Measurements from ENCODE around the gene BGN. TPM values are rescaled to one million over a fixed set of nuclear protein-coding genes. Genes with fewer than 3 reads are reported as not detected.

BGN gene
- total and polyA plus RNA-seq, 5 experiments from 2014 or later = not detected

DNA sequence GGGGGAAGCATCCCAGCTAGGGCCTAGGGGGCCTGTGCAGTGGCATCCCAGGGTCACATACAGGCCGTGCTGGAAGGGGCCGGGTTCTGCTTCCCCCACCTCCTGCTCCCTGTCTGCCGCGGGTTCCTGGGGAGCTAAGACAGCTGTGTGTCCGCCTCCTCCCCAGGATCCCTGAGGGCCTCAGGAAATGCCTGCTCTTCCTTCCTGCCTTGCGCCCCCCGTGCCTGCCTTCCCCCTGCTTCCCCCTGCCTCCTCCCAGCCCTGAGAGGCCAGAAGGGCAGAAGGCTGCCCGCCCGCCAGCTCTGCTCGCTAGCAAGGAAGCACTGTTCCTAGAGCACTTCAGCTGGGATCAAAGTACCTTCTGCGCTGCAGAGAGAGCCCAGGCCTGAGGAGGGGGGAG lies 2.9 kb upstream of the BGN start:
- Mint-ChIP-seq H3K27me3 (peaks cover 0 to 3% (median 0%) of the 10 kb centered on the region in 5 donors), H3K27ac (no peak overlapping the region), H3K9me3 (no peaks in the 10 kb centered on the region), H3K4me1 (peaks cover 0 to 7% (median 2%) of the 10 kb centered on the region in 4 donors), H3K36me3 (no peaks in the 10 kb centered on the region), H3K4me3 (no peak overlapping the region)
- POLR2A ChIA-PET = no interaction called here
- ATAC-seq (no peak), DNase-seq (no peak)

DNA sequence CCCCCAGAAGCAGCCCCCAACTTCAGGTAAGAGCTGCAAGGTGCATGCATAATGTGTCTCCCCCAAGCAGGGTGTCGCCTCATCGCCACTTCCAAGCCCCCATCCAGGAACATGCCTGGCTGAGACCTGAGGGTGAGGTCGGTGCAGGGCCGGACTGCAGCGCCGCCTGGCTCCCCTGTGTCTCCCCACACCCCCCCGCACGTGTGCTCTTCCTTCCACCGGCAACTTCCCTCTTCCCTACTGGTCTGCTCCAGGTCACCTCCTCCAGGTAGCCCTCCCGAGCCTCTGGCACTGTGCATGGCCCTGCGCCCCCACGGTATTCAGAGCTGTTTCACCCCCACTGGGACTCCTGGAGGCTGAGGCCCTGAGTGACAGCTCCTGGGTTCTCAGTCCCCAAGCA lies 2.2 kb upstream of the BGN start:
- no peak overlapping the region for H3K4me3 Mint-ChIP-seq
- no peak for ATAC-seq

GRCh38 chrX:153493085-153493484 lies 1.7 kb upstream of the BGN start:
- DNase-seq = no peak
- peaks cover 0 to 7% (median 2%) of the 10 kb centered on the region in 4 donors for H3K4me1 Mint-ChIP-seq
- POLR2A ChIA-PET = no interaction called here
- ATAC-seq = no peak
- no peak overlapping the region for H3K4me3 Mint-ChIP-seq
- no peaks in the 10 kb centered on the region for H3K36me3 Mint-ChIP-seq
- H3K9me3 Mint-ChIP-seq = no peaks in the 10 kb centered on the region
- H3K27ac Mint-ChIP-seq = no peak overlapping the region
- peaks cover 0 to 4% (median 0%) of the 10 kb centered on the region in 5 donors for H3K27me3 Mint-ChIP-seq

More for the DNA sequence above, 2.2 kb upstream of the BGN start:
- POLR2A ChIA-PET = no interaction called here
- no peak for DNase-seq
- Mint-ChIP-seq H3K27ac (no peak overlapping the region), H3K27me3 (peaks cover 0 to 3% (median 0%) of the 10 kb centered on the region in 5 donors), H3K4me1 (peaks cover 0 to 7% (median 2%) of the 10 kb centered on the region in 4 donors), H3K36me3 (no peaks in the 10 kb centered on the region), H3K9me3 (no peaks in the 10 kb centered on the region)

GRCh38 chrX:153494061-153494460 lies 719 bp upstream of the BGN start:
- no peak for DNase-seq
- POLR2A ChIA-PET = interaction anchor here (1.1 kb wide), 1 partner anchor 14 kb away, joined by 3 read pairs; no protein-coding TSS in a partner anchor
- Mint-ChIP-seq H3K4me3 (no peak overlapping the region), H3K27me3 (peaks cover 0 to 4% (median 0%) of the 10 kb centered on the region in 5 donors), H3K27ac (no peak overlapping the region), H3K9me3 (no peaks in the 10 kb centered on the region), H3K36me3 (no peaks in the 10 kb centered on the region), H3K4me1 (peaks cover 0 to 7% (median 2%) of the 10 kb centered on the region in 4 donors)
- ATAC-seq = no peak

DNA sequence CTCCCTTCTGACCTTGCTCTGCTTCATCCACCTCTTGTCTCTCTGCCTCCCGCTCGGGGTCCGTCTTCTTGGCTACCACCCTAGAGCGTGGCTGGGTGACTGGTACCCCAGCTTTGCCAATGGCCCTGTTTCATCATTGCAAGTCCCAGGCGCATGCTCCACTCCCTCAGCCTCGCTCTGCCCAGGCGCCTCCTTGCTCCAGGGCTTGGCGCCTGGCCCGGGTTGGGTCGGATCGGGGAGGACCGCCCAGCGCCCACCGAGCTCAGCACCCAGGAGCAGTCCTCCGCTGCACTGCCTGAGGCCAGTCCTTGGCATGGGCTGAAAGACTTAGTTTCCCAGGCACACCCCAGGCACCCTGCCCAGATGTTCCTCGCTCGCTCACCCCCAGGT lies 577 bp downstream of the BGN start:
- peaks cover 0 to 4% (median 0%) of the 10 kb centered on the region in 5 donors for H3K27me3 Mint-ChIP-seq
- POLR2A ChIA-PET = interaction anchor here (1.1 kb wide), 1 partner anchor 15 kb away, joined by 3 read pairs; no protein-coding TSS in a partner anchor
- H3K27ac Mint-ChIP-seq = no peak overlapping the region
- no peaks in the 10 kb centered on the region for H3K9me3 Mint-ChIP-seq
- no peak for DNase-seq
- peaks cover 0 to 7% (median 2%) of the 10 kb centered on the region in 4 donors for H3K4me1 Mint-ChIP-seq
- ATAC-seq = no peak
- no peaks in the 10 kb centered on the region for H3K36me3 Mint-ChIP-seq
- H3K4me3 Mint-ChIP-seq = peak overlapping the region in 3 of 10 donors; percentile 12 to 43 (median 16)

GRCh38 chrX:153495903-153496589 lies 1.3 kb downstream of the BGN start:
- Mint-ChIP-seq H3K27me3 (peaks cover 0 to 4% (median 0%) of the 10 kb centered on the region in 5 donors), H3K9me3 (no peaks in the 10 kb centered on the region), H3K4me3 (no peak overlapping the region), H3K4me1 (peaks cover 0 to 7% (median 2%) of the 10 kb centered on the region in 4 donors), H3K36me3 (no peaks in the 10 kb centered on the region), H3K27ac (no peak overlapping the region)
- POLR2A ChIA-PET = no interaction called here
- ATAC-seq (no peak), DNase-seq (no peak)

GRCh38 chrX:153496590-153496959 lies 1.8 kb downstream of the BGN start:
- Mint-ChIP-seq H3K36me3 (no peaks in the 10 kb centered on the region), H3K4me1 (peaks cover 0 to 7% (median 2%) of the 10 kb centered on the region in 4 donors), H3K27me3 (peaks cover 0 to 4% (median 0%) of the 10 kb centered on the region in 5 donors), H3K4me3 (no peak overlapping the region), H3K9me3 (no peaks in the 10 kb centered on the region), H3K27ac (no peak overlapping the region)
- DNase-seq (no peak), ATAC-seq (no peak)
- POLR2A ChIA-PET = no interaction called here

DNA sequence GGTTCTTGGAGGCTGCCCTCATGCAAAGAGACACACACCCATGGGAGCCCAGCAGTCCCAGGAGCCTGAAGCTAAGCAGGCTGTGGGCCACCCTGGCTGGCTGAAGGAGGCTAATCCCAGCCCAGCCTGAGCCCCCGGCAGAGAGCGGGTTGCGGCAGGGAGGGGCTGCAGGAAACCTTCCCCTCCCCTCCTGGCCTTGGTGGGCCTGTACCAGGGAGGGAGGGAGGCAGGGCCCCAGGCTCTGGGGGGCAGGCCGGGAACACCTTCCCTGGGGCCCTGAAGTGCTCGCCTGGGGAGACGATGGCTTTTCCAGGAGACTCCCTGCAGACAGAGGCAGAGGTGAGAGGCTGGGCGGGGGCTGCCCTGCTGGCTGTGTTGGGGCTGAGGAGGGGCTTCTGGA lies 3.7 kb downstream of the BGN start:
- ATAC-seq (no peak), DNase-seq (no peak)
- H3K4me3 Mint-ChIP-seq = no peak overlapping the region
- no peak overlapping the region for H3K27ac Mint-ChIP-seq
- POLR2A ChIA-PET = no interaction called here
- peaks cover 0 to 4% (median 0%) of the 10 kb centered on the region in 5 donors for H3K27me3 Mint-ChIP-seq
- no peaks in the 10 kb centered on the region for H3K36me3 Mint-ChIP-seq
- no peaks in the 10 kb centered on the region for H3K9me3 Mint-ChIP-seq
- peaks cover 0 to 7% (median 2%) of the 10 kb centered on the region in 4 donors for H3K4me1 Mint-ChIP-seq

GRCh38 chrX:153499341-153499740 lies 4.6 kb downstream of the BGN start:
- no peaks in the 10 kb centered on the region for H3K36me3 Mint-ChIP-seq
- H3K27ac Mint-ChIP-seq = no peak overlapping the region
- POLR2A ChIA-PET = no interaction called here
- no peak overlapping the region for H3K4me3 Mint-ChIP-seq
- no peak for DNase-seq
- H3K4me1 Mint-ChIP-seq = peaks cover 0 to 7% (median 2%) of the 10 kb centered on the region in 4 donors
- no peaks in the 10 kb centered on the region for H3K9me3 Mint-ChIP-seq
- ATAC-seq = no peak
- H3K27me3 Mint-ChIP-seq = peaks cover 0 to 4% (median 0%) of the 10 kb centered on the region in 5 donors

DNA sequence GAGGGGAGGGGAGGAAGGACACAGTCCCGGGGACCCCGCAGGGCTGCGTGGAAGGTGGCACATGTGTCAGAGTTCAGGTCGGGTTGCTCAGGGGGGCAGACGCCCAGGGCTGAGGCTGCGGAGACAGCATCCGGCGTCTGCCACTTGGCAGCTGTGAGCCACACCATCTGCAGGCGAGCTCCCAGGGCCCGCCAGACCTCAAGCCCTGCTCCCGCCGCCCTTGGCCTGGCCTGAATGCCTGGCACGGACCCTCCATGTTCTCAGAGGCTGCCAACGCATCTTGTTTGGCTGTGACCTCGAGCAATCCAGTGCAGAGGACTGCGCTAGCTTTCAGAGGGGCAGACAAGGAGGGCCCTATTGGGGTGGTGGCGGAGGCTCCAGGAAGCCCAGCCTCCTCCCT lies 5.1 kb downstream of the BGN start:
- H3K27me3 Mint-ChIP-seq = peaks cover 0 to 4% (median 0%) of the 10 kb centered on the region in 5 donors
- H3K4me1 Mint-ChIP-seq = peaks cover 0 to 7% (median 2%) of the 10 kb centered on the region in 4 donors
- no peaks in the 10 kb centered on the region for H3K36me3 Mint-ChIP-seq
- POLR2A ChIA-PET = no interaction called here
- no peak for DNase-seq
- H3K4me3 Mint-ChIP-seq = no peak overlapping the region
- no peak overlapping the region for H3K27ac Mint-ChIP-seq
- no peaks in the 10 kb centered on the region for H3K9me3 Mint-ChIP-seq
- no peak for ATAC-seq

DNA sequence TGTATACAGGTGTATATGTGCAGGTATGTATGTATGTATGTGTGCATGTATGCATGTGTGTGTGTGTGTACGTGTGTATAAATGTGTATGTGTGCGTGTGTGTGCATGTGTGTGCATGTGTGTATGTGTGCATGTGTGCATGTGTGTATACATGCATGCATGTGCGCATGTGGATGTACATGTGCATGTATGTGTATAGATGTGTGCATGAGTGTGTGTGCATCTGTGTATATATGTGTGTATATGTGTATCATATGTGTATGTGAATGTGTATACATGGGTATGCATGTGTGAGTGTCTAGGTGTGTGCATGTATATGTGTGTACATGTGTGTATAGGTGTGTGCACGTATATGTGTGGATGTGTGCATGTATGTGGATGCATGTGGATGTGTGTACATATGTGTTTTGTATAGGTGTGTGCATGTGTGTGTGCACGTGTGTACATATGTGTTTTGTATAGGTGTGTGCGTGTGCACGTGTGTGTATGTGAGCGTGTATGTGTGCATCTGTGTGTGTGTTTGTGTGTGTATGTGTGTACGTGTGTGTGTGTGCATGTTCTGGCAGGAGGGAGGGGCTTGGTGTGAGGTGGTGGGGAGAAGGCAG lies 6.0 kb downstream of the BGN start:
- Mint-ChIP-seq H3K4me1 (no peaks in the 10 kb centered on the region), H3K27ac (peak overlapping the region in 1 of 10 donors; percentile 74), H3K36me3 (no peaks in the 10 kb centered on the region), H3K4me3 (no peak overlapping the region), H3K27me3 (peaks cover 0 to 2% (median 0%) of the 10 kb centered on the region in 5 donors), H3K9me3 (no peaks in the 10 kb centered on the region)
- ATAC-seq = no peak
- POLR2A ChIA-PET = no interaction called here
- DNase-seq = no peak

DNA sequence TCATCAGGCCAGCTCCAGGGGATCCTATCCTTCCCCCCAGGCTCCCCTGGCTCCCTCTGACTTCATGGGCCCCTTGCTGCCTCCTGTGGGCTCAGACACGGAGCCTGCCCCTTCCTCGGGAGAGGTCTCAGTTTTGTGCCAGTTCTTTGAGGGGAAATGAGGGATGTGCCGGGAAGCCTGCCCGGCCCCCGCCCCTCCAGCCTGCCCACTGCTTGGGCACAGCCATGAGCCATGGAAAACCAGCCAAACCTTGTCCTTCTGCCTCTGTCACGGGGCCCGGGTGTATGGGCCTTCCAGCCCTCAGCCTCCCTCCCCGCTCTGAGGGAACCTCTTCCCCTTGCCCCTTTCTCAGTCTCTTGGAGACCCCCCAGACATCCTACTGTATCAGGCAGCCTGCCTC lies 6.8 kb downstream of the BGN start:
- ATAC-seq (no peak), DNase-seq (no peak)
- POLR2A ChIA-PET = no interaction called here
- no peaks in the 10 kb centered on the region for H3K4me1 Mint-ChIP-seq
- no peaks in the 10 kb centered on the region for H3K36me3 Mint-ChIP-seq
- no peak overlapping the region for H3K4me3 Mint-ChIP-seq
- peaks cover 0 to 2% (median 0%) of the 10 kb centered on the region in 5 donors for H3K27me3 Mint-ChIP-seq
- no peaks in the 10 kb centered on the region for H3K9me3 Mint-ChIP-seq
- no peak overlapping the region for H3K27ac Mint-ChIP-seq

DNA sequence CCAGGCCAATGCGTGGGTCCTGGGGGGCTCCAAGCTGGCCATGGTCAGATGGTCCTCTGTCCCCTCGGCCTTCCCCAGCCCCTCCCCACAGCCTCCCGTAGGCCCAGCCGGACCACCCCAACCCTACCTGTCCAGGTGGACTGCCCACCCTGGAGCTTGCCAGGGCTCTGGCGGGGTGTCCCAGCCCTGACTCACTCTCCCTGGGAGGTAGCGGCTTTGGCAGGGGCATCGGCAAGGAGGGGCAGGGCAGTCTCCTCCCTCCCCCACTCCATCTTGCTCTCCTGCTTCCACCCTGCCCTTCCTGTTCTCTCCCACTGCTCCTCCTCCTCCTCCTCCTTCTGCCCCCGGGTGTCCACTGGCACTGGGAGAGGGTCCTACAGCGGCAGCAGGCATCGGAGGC lies 7.4 kb downstream of the BGN start:
- no peak overlapping the region for H3K27ac Mint-ChIP-seq
- POLR2A ChIA-PET = no interaction called here

More for the DNA sequence above, 7.4 kb downstream of the BGN start:
- no peak for DNase-seq
- H3K9me3 Mint-ChIP-seq = no peaks in the 10 kb centered on the region
- H3K27me3 Mint-ChIP-seq = peaks cover 0 to 2% (median 0%) of the 10 kb centered on the region in 5 donors
- no peak overlapping the region for H3K4me3 Mint-ChIP-seq
- H3K36me3 Mint-ChIP-seq = no peaks in the 10 kb centered on the region
- peaks cover 0 to under 1% (median 0%) of the 10 kb centered on the region in 4 donors for H3K4me1 Mint-ChIP-seq
- ATAC-seq = no peak

All from naive thymus-derived CD8-positive, alpha-beta T cell (primary cell).